Fibroblast of upper back skin (primary cell): Measurements from ENCODE around the gene CCDC57.
"Not testable (repeated sequence)": the region's sequence is repeated elsewhere in the genome, so short reads cannot be mapped to it uniquely, and the experiment has no call there.

Experiments used
- DNase-seq: peaks from one replicate; pipeline ENCODE4 v3.0.0-alpha.2; 2013

The CCDC57 gene

DNA sequence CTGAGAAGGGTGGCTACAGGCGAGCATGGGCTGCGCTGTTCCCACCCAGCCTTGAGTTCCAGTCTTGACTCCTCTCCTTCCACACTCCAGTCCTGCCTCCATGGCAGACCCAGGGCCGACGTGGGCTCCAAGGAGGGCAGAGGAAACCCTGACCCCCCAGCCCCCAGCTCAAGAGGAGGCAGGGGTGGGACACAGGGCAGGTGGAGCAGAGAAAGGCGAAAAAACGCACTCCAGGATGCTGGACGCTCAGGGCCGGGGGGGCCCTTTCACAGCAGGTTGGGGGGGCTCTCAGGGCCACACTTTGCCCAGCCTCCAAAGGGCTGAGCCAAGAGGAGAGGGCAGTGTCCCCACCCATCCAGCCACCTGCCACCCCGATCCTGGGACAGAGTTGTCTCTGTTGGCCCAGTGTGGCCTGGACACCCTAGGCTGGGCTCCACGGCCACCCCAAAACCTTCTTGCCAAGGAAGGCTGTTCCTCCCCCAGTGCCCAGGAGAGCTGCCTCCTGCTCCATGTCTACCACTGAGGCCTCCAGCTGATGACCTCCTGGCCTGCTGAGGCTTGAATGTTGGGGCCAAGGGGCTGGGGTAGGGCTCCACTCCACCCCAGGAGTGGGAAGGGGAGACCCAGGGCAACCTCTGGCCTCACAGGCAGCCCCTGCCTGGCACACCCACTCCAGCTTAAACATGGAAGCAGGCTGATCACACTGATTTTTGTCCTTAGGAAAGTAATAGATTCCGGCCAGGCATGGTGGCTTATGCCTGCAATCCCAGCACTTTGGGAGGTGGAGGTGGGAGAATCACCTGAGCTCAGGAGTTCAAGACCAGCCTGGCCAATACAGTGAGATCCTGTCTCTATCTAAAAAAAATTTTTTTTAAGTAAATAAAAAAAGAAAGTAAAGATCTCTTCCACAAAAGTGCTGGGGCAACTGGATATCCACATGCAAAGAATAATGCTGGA lies 7.4 kb upstream of the CCDC57 start:
- DNase-seq = no peak

GRCh38 chr17:82219083-82219482 lies 6.4 kb upstream of the CCDC57 start:
- no peak for DNase-seq

DNA sequence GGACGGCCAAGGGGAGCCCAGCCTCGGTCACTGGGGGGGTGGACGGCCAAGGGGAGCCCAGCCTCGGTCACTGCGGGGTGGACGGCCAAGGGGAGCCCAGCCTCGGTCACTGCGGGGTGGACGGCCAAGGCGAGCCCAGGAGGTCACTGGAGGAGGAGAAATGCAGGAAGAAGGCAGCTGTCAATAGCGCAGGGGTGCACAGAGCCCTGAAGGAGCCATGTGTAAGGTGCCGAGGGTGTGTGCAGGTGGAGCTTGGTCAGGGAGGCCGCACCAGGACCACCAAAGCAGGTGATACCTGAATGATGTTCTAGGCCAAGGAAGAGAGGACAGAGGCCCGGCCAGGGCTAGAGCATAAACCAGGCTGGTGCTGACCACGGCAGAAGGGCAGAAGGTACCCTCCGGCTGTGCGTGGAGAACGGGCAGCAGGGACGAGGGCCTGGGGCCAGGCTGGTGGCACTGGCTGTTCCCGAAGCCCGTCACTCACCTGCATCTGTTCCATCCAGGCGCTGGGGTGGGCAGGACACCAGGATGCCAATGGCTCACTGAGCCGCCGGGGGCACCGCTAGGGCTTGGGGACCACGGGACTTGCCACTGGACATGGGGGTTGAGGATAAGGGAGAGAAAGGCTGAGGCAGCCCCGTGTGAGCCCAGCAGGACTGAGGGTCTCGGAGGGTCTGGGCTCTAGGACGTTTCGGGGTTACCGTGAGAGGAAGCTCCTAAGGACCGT lies 5.9 kb upstream of the CCDC57 start:
- DNase-seq = no peak

GRCh38 chr17:82217530-82218204 lies 5.0 kb upstream of the CCDC57 start:
- peak; percentile 92 for DNase-seq

DNA sequence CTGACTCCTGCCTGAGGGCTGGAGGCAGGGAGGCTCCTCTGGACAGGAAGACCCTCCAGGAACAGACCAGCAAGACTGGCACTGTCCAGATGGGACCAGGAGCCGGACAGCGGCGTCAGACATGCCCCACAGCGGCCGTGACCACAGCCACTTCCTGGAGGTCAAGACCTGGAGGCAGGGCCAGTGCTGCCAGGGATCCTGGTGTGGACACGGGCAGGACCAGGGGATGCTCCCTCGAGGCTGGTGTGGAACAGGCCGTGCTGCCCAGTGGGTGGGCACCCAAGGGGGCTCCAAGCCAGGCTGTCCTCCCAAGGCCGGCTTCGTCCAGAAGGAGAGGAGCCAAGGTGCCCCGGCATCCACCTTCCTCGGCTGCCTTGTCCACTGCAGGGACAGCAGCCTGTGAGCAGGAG lies 4.5 kb upstream of the CCDC57 start:
- no peak for DNase-seq

- DNase-seq = peak; percentile 75
Measured at GRCh38 chr17:82216301-82217119, 3.9 kb upstream of the CCDC57 start.

DNA sequence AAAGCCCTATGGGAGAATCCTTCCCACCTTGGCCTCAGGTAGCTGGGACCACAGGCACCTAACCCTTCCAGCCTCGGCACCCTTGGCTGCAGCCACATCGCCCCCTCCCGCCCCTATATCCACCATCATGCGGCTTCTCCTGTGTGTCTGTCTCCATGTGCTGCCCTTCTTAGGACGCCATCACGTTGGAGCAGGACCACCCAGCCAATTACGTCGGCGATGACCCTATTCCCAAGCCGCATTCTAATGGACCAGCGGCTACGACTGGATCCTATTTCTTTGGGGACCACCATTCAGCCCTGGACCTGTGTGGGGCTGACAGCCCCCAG lies 3.3 kb upstream of the CCDC57 start:
- no peak for DNase-seq

DNA sequence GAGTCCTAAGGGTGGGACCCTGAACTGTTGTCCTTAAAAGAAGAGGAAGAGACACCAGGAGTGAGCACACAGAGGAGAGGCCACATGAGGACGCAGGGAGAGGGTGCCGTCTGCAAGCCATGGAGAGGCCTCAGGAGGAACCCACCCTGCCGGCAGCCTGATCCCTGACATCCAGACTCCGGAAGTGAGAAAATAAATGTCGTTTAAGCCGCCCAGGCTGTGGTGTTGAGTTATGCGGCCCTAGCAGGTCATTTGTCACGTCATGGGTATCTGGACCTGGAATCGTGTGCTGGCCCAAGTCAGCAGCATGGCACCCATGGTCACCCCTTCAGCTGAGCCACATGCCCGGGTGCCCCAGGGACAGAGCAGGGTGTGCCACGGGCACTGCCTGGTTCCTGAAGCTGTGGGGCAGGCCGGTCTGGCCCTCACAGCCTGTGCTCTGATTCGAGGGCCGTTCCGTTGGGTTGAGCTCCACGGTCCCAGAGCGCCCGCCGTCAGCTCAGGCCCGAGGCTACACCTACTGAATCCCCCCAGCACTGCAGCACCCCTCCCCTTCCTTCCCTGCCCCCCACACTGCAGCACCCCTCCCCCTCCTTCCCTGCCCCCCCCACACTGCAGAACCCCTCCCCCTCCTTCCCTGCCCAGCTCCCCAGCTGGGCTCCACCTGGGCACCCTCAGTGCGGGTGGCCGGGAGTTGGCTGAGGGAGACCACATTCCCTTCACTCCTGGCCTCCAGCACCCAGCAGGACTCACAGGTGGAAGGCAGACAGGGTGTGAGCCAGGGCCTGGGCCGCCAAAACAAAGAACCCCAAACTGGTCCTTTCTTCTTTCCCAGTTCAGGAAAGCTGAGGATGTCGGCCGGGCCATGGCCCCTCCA lies 2.7 kb upstream of the CCDC57 start:
- no peak for DNase-seq

- DNase-seq = no peak
Measured at GRCh38 chr17:82214012-82214628, 1.5 kb upstream of the CCDC57 start.

- peak; percentile 74 for DNase-seq
Measured at GRCh38 chr17:82213251-82214011, 789 bp upstream of the CCDC57 start.

DNA sequence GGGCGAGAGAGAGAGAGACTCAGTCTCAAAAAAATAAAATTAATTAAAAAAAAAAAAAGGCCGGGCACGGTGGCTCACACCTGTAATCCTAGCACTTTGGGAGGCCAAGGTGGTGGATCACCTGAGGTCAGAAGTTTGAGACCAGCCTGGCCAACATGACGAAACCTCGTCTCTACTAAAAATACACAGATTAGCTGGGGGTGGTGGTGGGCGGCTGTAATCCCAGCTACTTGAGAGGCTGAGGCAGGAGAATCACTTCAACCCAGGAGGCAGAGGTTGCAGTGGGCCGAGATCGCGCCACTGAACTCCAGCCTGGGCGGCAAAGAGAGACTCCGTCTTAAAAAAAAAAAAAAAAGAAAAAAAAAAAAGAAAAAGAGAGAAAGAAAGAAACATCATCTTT lies 2.0 kb downstream of the CCDC57 start:
- not testable (repeated sequence) for DNase-seq

DNA sequence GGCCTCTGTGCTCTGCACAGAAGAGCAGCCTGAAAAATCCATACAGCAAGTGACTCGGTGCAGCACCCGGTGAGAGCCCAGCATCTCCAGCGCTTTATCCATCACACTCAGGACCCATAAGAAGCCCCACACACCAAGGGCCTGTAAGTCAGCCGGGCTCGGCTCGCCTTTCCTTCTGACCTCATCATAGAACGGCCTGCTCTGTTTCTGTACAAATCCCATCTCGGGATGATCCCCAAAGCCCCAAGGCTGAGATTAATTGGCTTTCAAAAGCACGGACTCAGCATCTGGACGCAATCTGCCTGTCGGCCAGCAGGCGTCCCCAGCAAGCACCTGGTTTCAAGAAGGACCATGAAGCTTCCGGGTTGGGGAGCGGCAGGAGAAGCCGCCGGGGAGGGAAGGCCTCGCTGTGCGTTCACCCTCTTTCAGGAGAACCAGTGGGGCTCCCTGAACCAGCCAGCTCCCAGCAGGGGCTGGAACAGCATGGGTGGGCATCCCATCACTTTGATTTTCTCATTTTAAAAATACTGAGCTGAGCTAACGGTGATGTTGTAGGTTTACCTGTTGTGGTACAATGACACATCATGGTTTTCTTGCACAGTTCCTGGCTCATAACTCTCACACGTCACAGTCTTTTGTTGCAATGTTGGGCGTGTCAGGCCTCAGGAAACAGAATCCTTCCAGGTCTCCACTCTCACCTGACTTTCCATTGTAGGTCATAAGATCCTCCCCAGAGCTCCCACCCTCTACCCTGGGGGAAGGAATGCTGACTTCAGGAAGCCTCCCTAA lies 6.7 kb downstream of the CCDC57 start:
- peak; percentile 86 for DNase-seq

- DNase-seq = peak; percentile 68
Measured at GRCh38 chr17:82204831-82205719, 7.6 kb downstream of the CCDC57 start.

- no peak for DNase-seq
Measured at GRCh38 chr17:82203920-82204319, 8.7 kb downstream of the CCDC57 start.

DNA sequence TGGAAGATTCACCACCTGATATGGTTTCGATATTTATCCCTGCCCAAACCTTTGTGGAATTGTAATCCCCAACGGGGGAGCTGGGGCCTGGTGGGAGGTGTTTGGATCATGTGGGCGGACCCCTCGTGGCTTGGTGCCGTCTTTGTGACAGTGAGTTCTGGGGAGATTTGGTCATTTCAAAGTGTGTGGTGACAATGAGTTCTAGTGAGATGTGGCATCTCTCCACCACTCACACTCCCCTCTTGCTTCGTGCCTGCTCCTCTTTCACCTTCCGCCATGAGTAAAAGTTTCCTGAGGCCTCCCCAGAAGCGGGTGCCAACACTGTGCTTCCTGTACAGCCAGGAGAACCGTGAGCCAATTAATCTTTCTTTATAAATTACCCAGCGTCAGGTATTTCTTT lies 9.7 kb downstream of the CCDC57 start:
- no peak for DNase-seq

DNA sequence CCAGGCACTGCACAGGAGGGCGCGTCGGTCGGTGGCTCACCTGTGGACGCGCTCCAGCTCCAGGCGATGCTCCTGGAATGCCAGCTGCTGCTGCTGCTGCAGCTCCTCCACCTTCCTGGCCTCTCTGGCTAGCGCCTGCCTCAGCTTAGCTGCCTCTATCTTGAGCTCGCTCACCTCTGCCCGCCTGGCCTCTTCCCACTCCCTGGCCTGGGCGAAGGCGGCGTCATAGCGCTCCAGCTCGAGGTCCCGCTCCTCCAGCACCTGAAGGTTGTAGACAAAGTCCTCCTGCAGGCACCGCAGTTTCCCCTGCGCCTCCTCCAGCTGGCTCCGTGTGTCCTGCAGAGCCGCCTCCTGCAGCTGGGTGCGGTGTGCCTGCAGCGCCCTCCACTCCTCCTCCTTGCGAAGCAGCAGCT lies 11.1 kb downstream of the CCDC57 start:
- no peak for DNase-seq

DNA sequence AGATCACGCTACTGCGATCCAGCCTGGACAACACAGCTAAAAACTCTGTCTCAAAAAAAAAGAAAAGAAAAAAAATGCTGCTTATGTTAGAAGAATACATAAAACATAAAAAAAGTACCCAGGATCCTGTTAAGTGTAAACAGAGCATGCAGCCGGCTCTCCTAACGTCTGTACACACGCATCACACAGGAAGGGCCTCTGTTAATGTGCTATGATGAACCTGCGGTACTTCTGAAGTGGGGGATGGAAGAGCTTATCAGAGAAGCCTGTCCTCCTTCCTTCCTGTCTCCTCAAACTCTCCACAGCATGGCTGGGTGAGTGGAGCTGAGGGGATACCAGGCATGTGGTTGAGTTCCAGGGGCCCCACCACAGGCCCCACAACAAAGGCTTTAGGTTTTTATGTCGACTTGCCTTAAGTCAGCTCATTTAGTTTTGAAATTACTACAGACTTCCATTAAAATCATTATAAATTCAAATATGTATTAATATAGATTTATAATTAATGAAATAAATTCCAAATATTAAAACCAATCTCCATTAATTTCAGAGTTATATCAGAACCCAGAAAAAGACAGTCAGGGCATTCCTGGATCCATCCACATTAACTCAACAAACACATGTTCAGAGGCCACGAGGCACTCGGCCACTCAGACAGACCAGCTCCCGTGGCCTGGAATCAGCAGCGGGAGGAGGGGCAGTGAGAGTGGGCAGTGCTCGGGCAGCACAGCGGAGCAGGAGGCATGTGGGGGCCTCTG lies 11.7 kb downstream of the CCDC57 start:
- no peak for DNase-seq

GRCh38 chr17:82200135-82200534 lies 12.5 kb downstream of the CCDC57 start:
- DNase-seq = no peak
